ENCODE results near the gene CYP3A7. TPM values are rescaled to one million over a fixed set of nuclear protein-coding genes. Genes with fewer than 3 reads are reported as not detected.

CYP3A7 gene
- total RNA-seq (not detected), polyA plus RNA-seq (ENCODE audit: insufficient read depth, low read depth, low replicate concordance) (0.69 TPM)
- long read RNA-seq, donor 1: 0 reads
- long read RNA-seq, donor 2: 0 reads
- long read RNA-seq, donor 3: 0 reads
- long read RNA-seq, donor 4, partial matches to known transcripts: 5 of 5 reads
- long read RNA-seq, donor 4, other reads (novel, unspliced or antisense): 0 of 5 reads
- long read RNA-seq, donor 5, partial matches to known transcripts: 0 of 2 reads
- long read RNA-seq, donor 5, other reads (novel, unspliced or antisense): 0 of 2 reads
- long read RNA-seq, donor 6: 0 reads
- long read RNA-seq, donor 7: 0 reads
- long read RNA-seq, donor 8: 0 reads
- long read RNA-seq, donor 9: 0 reads
- long read RNA-seq, donor 10: 0 reads

DNA sequence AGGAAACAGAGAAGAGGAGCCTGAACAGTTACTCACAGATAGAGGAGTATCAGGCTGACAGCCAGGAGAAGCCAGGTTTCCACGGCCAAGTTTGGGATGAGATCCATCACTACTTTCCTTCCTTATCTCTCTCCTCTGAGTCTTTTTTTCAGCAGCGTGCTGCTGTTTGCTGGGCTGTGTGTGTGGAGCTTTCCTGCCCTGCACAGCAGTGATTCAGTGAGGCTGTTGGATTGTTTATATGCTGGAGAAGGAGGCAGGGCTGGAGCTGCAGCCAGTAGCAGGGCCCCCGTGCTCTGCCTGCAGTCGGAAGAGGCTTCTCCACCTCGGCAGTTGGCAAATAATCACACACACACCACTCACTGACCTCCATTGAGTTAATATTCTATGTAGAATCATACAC lies at the start of gene CYP3A7:
CYP3A7 (minus strand) TSS at position 210 of the 400 bp plus-strand sequence; CDS start at position 107, 103 bp downstream.
- Histone ChIP-seq H3K9ac (ENCODE audit: low read length in 3 of 3) (no peak within 1 kb of the TSS), H3K27me3 (ENCODE audit: control insufficient read depth, insufficient read depth, low read length) (no peaks in the 10 kb centered on the region), H3K27ac (ENCODE audit: low read depth in 2 of 2, low read length in 2 of 2) (no peak within 1 kb of the TSS), H3K9me3 (ENCODE audit: control insufficient read depth in 2 of 3, insufficient read depth in 1 of 3, low read length in 3 of 3) (no peaks in the 10 kb centered on the region), H3K4me3 (ENCODE audit: low read length in 3 of 3) (no peak within 1 kb of the TSS), H3K4me1 (ENCODE audit: control insufficient read depth in 2 of 3, insufficient read depth in 2 of 3, low read depth in 1 of 3, low read length in 3 of 3) (no peaks in the 10 kb centered on the region), H3K36me3 (ENCODE audit: control insufficient read depth in 2 of 3, insufficient read depth in 3 of 3, low read length in 3 of 3) (no peaks in the 10 kb centered on the region)
- intact Hi-C loops (cut with DNase I): no loop called here
- DNase-seq: no peak
- FAIRE-seq: no peak
- TF ChIP-seq, protein P1, sequence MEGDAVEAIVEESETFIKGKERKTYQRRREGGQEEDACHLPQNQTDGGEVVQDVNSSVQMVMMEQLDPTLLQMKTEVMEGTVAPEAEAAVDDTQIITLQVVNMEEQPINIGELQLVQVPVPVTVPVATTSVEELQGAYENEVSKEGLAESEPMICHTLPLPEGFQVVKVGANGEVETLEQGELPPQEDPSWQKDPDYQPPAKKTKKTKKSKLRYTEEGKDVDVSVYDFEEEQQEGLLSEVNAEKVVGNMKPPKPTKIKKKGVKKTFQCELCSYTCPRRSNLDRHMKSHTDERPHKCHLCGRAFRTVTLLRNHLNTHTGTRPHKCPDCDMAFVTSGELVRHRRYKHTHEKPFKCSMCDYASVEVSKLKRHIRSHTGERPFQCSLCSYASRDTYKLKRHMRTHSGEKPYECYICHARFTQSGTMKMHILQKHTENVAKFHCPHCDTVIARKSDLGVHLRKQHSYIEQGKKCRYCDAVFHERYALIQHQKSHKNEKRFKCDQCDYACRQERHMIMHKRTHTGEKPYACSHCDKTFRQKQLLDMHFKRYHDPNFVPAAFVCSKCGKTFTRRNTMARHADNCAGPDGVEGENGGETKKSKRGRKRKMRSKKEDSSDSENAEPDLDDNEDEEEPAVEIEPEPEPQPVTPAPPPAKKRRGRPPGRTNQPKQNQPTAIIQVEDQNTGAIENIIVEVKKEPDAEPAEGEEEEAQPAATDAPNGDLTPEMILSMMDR (IDR thresholded peaks at IDR 0.05; ENCODE audit: borderline replicate concordance, extremely low read depth, insufficient read depth): no peak

DNA sequence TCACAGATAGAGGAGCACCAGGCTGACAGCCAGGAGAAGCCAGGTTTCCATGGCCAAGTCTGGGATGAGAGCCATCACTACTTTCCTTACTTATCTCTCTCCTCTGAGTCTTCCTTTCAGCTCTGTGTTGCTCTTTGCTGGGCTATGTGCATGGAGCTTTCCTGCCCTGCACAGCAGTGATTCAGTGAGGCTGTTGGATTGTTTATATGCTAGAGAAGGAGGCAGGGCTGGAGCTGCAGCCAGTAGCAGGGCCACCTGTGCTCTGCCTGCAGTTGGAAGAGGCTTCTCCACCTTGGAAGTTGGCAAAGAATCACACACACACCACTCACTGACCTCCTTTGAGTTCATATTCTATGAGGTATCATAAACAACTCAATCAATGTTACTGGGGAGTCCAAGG lies 49.0 kb upstream of the CYP3A7 start, which contains the start of gene CYP3A4:
CYP3A4 (minus strand) TSS at position 178 of the 400 bp plus-strand sequence; CDS start at position 75, 103 bp downstream.
- Histone ChIP-seq H3K4me1 (ENCODE audit: control insufficient read depth in 2 of 3, insufficient read depth in 2 of 3, low read depth in 1 of 3, low read length in 3 of 3) (no peaks in the 10 kb centered on the region), H3K9ac (ENCODE audit: low read length in 3 of 3) (no peak within 1 kb of the TSS), H3K4me3 (ENCODE audit: low read length in 3 of 3) (no peak within 1 kb of the TSS), H3K9me3 (ENCODE audit: control insufficient read depth in 2 of 3, insufficient read depth in 1 of 3, low read length in 3 of 3) (no peaks in the 10 kb centered on the region), H3K27me3 (ENCODE audit: control insufficient read depth, insufficient read depth, low read length) (no peaks in the 10 kb centered on the region), H3K27ac (ENCODE audit: low read depth in 2 of 2, low read length in 2 of 2) (no peak within 1 kb of the TSS), H3K36me3 (ENCODE audit: control insufficient read depth in 2 of 3, insufficient read depth in 3 of 3, low read length in 3 of 3) (no peaks in the 10 kb centered on the region)
- FAIRE-seq (no peak), DNase-seq (no peak)
- TF ChIP-seq, protein P1 (IDR thresholded peaks at IDR 0.05; ENCODE audit: borderline replicate concordance, extremely low read depth, insufficient read depth): no peak
- intact Hi-C loops (cut with DNase I): no loop called here

DNA sequence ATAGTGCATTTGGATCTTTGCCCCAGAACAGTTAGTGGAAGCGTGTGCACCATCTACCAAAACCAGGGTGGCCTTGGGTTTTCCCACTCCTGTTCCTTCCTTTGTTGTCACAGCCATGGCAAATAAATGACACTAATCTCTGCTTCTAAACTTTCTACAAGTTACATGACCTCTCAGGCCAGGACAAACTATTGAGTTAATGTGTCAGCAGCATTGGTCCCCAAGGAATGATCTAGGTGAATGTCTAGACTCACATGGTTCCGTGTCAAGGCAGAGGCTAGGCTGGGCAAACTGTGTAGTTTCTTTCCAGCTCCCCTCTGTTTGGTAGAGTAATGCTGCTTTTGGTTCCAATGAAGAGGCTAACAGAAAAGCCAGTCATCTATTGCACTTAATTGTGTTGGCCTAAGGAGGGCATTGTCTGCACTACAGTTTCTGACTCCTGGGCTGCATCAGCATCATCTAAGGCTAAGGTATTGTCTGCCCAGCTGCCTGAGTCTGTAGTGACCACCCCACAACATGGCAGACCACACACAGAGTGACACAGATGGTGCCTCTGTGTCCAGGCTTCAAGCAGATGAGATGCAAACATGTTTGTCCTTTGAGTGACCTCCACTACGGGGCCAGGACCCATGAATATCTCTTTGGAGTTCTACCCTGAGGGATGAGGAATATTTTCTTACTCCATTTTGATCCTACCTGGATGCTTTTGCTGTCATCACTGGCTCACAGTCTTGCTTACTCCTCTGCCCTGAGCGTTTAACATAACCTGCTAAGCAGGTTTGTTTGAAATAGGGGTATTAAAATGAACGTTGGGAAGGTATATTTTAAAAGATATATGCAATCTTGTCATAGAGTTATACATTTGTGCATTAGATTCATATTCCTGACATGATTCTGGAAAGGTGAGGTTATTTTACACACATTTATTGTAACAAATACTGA lies 47.3 kb upstream of the CYP3A7 start:
- Histone ChIP-seq H3K27me3 (ENCODE audit: control insufficient read depth, insufficient read depth, low read length) (no peaks in the 10 kb centered on the region), H3K4me1 (ENCODE audit: control insufficient read depth in 2 of 3, insufficient read depth in 2 of 3, low read depth in 1 of 3, low read length in 3 of 3) (no peaks in the 10 kb centered on the region), H3K36me3 (ENCODE audit: control insufficient read depth in 2 of 3, insufficient read depth in 3 of 3, low read length in 3 of 3) (no peaks in the 10 kb centered on the region), H3K27ac (ENCODE audit: low read depth in 2 of 2, low read length in 2 of 2) (no peak overlapping the region), H3K9ac (ENCODE audit: low read length in 3 of 3) (no peak overlapping the region), H3K4me3 (ENCODE audit: low read length in 3 of 3) (no peak overlapping the region), H3K9me3 (ENCODE audit: control insufficient read depth in 2 of 3, insufficient read depth in 1 of 3, low read length in 3 of 3) (no peaks in the 10 kb centered on the region)
- no peak for FAIRE-seq
- intact Hi-C loops (cut with DNase I): no loop called here
- TF ChIP-seq, protein P1 (IDR thresholded peaks at IDR 0.05; ENCODE audit: borderline replicate concordance, extremely low read depth, insufficient read depth): no peak
- no peak for DNase-seq
